Measurements from ENCODE around the gene OLA1.

DNA sequence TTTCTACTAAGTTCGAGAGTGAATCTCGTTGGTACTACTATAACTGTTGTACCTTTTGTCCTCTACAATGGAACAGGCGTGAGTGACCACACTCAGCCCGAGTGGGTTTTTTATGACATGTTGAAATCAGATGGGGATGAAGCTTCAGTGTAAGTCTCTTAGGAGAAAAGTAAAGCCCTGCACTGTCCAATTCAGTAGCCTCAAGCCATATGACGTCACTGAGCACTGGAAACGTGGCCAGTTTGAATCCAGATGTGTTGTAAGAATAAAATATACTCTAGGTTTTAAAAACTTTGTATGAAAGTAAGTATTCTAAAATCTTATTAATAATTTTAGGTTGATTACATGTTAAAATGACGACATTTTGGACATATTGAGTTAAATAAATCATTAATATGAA, 181.5 kb downstream of the OLA1 start:
- TF ChIP-seq, protein P1, sequence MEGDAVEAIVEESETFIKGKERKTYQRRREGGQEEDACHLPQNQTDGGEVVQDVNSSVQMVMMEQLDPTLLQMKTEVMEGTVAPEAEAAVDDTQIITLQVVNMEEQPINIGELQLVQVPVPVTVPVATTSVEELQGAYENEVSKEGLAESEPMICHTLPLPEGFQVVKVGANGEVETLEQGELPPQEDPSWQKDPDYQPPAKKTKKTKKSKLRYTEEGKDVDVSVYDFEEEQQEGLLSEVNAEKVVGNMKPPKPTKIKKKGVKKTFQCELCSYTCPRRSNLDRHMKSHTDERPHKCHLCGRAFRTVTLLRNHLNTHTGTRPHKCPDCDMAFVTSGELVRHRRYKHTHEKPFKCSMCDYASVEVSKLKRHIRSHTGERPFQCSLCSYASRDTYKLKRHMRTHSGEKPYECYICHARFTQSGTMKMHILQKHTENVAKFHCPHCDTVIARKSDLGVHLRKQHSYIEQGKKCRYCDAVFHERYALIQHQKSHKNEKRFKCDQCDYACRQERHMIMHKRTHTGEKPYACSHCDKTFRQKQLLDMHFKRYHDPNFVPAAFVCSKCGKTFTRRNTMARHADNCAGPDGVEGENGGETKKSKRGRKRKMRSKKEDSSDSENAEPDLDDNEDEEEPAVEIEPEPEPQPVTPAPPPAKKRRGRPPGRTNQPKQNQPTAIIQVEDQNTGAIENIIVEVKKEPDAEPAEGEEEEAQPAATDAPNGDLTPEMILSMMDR (IDR thresholded peaks at IDR 0.05; ENCODE audit: low read length) = no peak
- TF ChIP-seq EZH2phosphoT487 (IDR thresholded peaks at IDR 0.05; ENCODE audit: low read length) = no peak
